GM23248 (cell line): ENCODE results near the gene WDR45.

Source experiments
- EZH2 ChIP-seq: fragments of 200-600 bp; sonication (generic); IDR thresholded peaks from 2 replicates; pipeline ENCODE4 v1.6.1; 2018; ENCODE audit warnings: antibody characterized with exemption, mild to moderate bottlenecking; ENCODE audit not compliant: insufficient read depth, poor library complexity, severe bottlenecking
- EZH2phosphoT487 ChIP-seq: fragments of 200-600 bp; sonication (generic); IDR thresholded peaks from 2 replicates; pipeline ENCODE4 v1.6.1; 2018; ENCODE audit warnings: antibody characterized with exemption, moderate library complexity, mild to moderate bottlenecking, low read depth; ENCODE audit not compliant: insufficient read depth

DNA sequence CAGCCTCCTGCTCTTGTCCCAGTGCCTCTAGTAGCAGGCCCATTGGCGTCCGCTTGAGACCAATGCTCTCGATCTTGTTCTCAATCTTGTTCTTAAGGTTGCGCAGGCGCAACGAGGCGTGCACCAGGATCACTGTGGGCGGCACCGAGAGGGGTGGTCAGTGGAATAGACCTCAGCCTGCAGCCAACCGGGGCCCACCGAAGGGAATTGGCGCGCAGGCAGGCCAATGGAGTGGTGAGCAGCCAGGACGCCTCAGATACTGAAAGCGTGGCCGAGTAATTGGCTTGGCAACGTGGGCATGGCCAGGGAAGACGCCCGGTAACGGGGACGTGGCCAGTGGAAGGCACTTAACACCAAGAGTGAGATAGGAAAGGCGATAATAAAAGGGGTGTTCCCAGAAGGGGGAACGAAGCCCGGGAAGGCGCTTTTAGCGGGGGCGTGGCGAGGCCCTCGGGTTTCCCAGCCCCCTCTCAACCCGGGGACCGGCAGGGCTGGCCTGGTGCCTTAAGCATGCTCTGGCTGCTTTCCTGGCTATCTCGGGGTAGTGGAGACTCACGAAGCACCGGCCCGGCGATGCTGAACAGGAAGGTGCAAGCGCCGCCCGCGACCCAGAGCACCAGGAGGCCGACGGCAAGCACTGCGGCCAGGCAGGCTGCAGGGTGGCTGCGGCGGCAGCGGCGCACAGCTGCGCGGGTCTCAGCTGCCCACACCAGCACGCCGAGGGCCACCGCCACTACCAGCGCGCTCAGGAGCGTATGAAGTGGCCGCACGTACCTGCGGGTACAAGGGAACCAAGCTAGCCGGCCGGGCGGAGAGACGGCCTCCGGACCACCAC is 7.6 kb downstream of the WDR45 start:
- TF ChIP-seq EZH2 (no peak), EZH2phosphoT487 (no peak)
